GM18505 (cell line): ENCODE measurements around the gene LENEP.

ENCODE experiments used
- ATAC-seq: cut with Tn5 transposase; IDR thresholded peaks from one replicate; pipeline ENCODE4 v1.9.1; 2021; ENCODE audit not compliant: unreplicated experiment
- POLR2A ChIP-seq: IDR thresholded peaks from 4 replicates; pipeline ENCODE4 v1.6.1; 2011; ENCODE audit warnings: borderline replicate concordance; ENCODE audit not compliant: insufficient read depth, insufficient read length; ENCODE audit errors: extremely low read depth

Gene LENEP

GRCh38 chr1:154964359-154964758 lies 29.0 kb upstream of the LENEP start:
- TF ChIP-seq POLR2A: no peak
- no peak for ATAC-seq

GRCh38 chr1:154966111-154966510 lies 27.3 kb upstream of the LENEP start:
- no peak for ATAC-seq
- TF ChIP-seq POLR2A: no peak

- no peak for ATAC-seq
- TF ChIP-seq POLR2A: no peak
Observed at GRCh38 chr1:154967331-154967950, 25.9 kb upstream of the LENEP start.

- no peak for ATAC-seq
- no peak for TF ChIP-seq POLR2A
Observed at GRCh38 chr1:154968731-154969130, 24.7 kb upstream of the LENEP start.

- no peak for TF ChIP-seq POLR2A
- no peak for ATAC-seq
Observed at GRCh38 chr1:154969246-154969645, 24.1 kb upstream of the LENEP start.

- no peak for ATAC-seq
- no peak for TF ChIP-seq POLR2A
Observed at GRCh38 chr1:154969860-154970452, 23.4 kb upstream of the LENEP start.

- TF ChIP-seq POLR2A: peak; percentile 64
- ATAC-seq: no peak
Observed at GRCh38 chr1:154970631-154971340, 22.6 kb upstream of the LENEP start, which contains the start of gene SHC1. TSS of gene SHC1 (minus strand) at chr1:154970747. CDS start at chr1:154970526, 221 bp downstream.

GRCh38 chr1:154971341-154971998 lies 21.9 kb upstream of the LENEP start:
- no peak for TF ChIP-seq POLR2A
- ATAC-seq: no peak

GRCh38 chr1:154972213-154972516 lies 21.2 kb upstream of the LENEP start:
- ATAC-seq: no peak
- no peak for TF ChIP-seq POLR2A

GRCh38 chr1:154972517-154973343 lies 20.7 kb upstream of the LENEP start:
- no peak for TF ChIP-seq POLR2A
- no peak for ATAC-seq

- peak; percentile 43 for TF ChIP-seq POLR2A
- no peak for ATAC-seq
Observed at GRCh38 chr1:154973344-154974101, 19.9 kb upstream of the LENEP start.

GRCh38 chr1:154974102-154974807 lies 19.1 kb upstream of the LENEP start, which contains the start of gene CKS1B:
TSS of gene CKS1B (plus strand) at chr1:154974681. CDS start at chr1:154974746, 65 bp downstream.
- peak; percentile 68 for TF ChIP-seq POLR2A
- peak; percentile 70 for ATAC-seq
